Measurements from ENCODE around the gene PIGM.

DNA sequence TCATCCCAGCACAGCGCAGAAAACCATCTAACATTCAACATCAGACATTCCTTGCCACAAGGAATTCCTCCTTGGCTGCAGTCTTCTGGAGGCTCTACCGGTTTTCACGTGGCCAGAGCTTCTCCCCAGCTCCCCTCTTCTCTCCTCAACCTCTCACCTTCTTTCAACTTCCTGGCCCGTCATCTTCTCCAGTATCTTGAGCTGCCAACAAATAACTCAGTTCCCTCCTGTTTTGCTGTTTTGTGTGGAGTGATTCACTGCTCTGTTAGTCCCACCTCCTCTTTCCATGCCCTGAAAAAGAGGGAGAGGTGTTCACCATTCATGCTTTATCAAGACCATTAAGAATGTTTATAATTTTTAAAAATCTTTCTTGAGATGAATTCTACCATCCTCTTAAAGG, 32.6 kb downstream of the PIGM start:
- TF ChIP-seq, protein P1, sequence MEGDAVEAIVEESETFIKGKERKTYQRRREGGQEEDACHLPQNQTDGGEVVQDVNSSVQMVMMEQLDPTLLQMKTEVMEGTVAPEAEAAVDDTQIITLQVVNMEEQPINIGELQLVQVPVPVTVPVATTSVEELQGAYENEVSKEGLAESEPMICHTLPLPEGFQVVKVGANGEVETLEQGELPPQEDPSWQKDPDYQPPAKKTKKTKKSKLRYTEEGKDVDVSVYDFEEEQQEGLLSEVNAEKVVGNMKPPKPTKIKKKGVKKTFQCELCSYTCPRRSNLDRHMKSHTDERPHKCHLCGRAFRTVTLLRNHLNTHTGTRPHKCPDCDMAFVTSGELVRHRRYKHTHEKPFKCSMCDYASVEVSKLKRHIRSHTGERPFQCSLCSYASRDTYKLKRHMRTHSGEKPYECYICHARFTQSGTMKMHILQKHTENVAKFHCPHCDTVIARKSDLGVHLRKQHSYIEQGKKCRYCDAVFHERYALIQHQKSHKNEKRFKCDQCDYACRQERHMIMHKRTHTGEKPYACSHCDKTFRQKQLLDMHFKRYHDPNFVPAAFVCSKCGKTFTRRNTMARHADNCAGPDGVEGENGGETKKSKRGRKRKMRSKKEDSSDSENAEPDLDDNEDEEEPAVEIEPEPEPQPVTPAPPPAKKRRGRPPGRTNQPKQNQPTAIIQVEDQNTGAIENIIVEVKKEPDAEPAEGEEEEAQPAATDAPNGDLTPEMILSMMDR (IDR thresholded peaks at IDR 0.05; ENCODE audit: borderline replicate concordance, extremely low read depth, low read length, poor library complexity, severe bottlenecking): no peak
- TF ChIP-seq EZH2 (IDR thresholded peaks at IDR 0.05; ENCODE audit: borderline replicate concordance, low read depth, low read length, severe bottlenecking): no peak

Data from DND-41 (cell line).